ENCODE data around the gene TMUB2. TPM values are rescaled to one million over a fixed set of nuclear protein-coding genes. Genes with fewer than 3 reads are reported as not detected.

Gene TMUB2
- polyA plus RNA-seq, 4 donors: 43.6 to 54.2 (median 46.4) TPM

Other genes starting within 250 kb of the TMUB2 start
- gene PPY, start 244.5 kb upstream of the TMUB2 start, polyA plus RNA-seq (ENCODE audit: insufficient read length in 4 of 4): under 1 TPM in 2 of 4 donors, not detected in 2; 0.34 to 0.65 TPM
- under 1 TPM; 0.15 to 0.39 (median 0.23) TPM for gene PYY, start 233.0 kb upstream of the TMUB2 start, polyA plus RNA-seq (ENCODE audit: insufficient read length in 4 of 4)
- 1 to 10 TPM; 2.1 to 4.7 (median 2.5) TPM for gene NAGS, start 182.3 kb upstream of the TMUB2 start, polyA plus RNA-seq (ENCODE audit: insufficient read length in 4 of 4)
- gene TMEM101, start 172.0 kb upstream of the TMUB2 start, polyA plus RNA-seq (ENCODE audit: insufficient read length in 4 of 4): 10 to 100 TPM; 34.5 to 49.8 (median 39.4) TPM
- gene LSM12, start 120.3 kb upstream of the TMUB2 start, polyA plus RNA-seq (ENCODE audit: insufficient read length in 4 of 4): 10 to 100 TPM; 38.5 to 48.4 (median 45.7) TPM
- 10 to 100 TPM; 71.1 to 97.7 (median 87.5) TPM for gene G6PC3, start 116.2 kb upstream of the TMUB2 start, polyA plus RNA-seq (ENCODE audit: insufficient read length in 4 of 4)
- 10 to 100 TPM; 44.5 to 56.7 (median 48.1) TPM for gene HDAC5, start 63.3 kb upstream of the TMUB2 start, polyA plus RNA-seq (ENCODE audit: insufficient read length in 4 of 4)
- gene HROB, start 45.0 kb upstream of the TMUB2 start, polyA plus RNA-seq (ENCODE audit: insufficient read length in 4 of 4): 1 to 10 TPM; 3.4 to 4.7 (median 3.6) TPM
- 1 to 10 TPM; 1.8 to 2.3 (median 2.1) TPM for gene ASB16, start 16.3 kb upstream of the TMUB2 start, polyA plus RNA-seq (ENCODE audit: insufficient read length in 4 of 4)
- 10 to 100 TPM; 60.1 to 72.7 (median 68.8) TPM for gene ATXN7L3, start 12.9 kb downstream of the TMUB2 start, polyA plus RNA-seq (ENCODE audit: insufficient read length in 4 of 4)
- 100 to 1,000 TPM; 126 to 130 (median 128) TPM for gene UBTF, start 32.7 kb downstream of the TMUB2 start, polyA plus RNA-seq (ENCODE audit: insufficient read length in 4 of 4)
- gene SLC4A1, start 81.2 kb downstream of the TMUB2 start, polyA plus RNA-seq (ENCODE audit: insufficient read length in 4 of 4): 10 to 100 TPM in 2 of 4 donors, 1 to 10 TPM in 2; 6.8 to 11.4 (median 10.3) TPM
- 1 to 10 TPM; 1.9 to 3.1 (median 2.3) TPM for gene RUNDC3A, start 121.6 kb downstream of the TMUB2 start, polyA plus RNA-seq (ENCODE audit: insufficient read length in 4 of 4)
- gene SLC25A39, start 137.9 kb downstream of the TMUB2 start, polyA plus RNA-seq (ENCODE audit: insufficient read length in 4 of 4): 100 to 1,000 TPM in 1 of 4 donors, 10 to 100 TPM in 3; 94.9 to 124 (median 97.8) TPM
- gene GRN, start 158.3 kb downstream of the TMUB2 start, polyA plus RNA-seq (ENCODE audit: insufficient read length in 4 of 4): 100 to 1,000 TPM; 229 to 332 (median 237) TPM
- gene FAM171A2, start 176.9 kb downstream of the TMUB2 start, polyA plus RNA-seq (ENCODE audit: insufficient read length in 4 of 4): 10 to 100 TPM; 35.1 to 53.2 (median 36.1) TPM
- 1 to 10 TPM; 4.0 to 8.9 (median 5.3) TPM for gene ITGA2B, start 202.7 kb downstream of the TMUB2 start, polyA plus RNA-seq (ENCODE audit: insufficient read length in 4 of 4)